Measurements from ENCODE around the gene IL17RC.
A peak's percentile ranks its signal among the peaks of the same experiment; 100 is the strongest.

The IL17RC gene

DNA sequence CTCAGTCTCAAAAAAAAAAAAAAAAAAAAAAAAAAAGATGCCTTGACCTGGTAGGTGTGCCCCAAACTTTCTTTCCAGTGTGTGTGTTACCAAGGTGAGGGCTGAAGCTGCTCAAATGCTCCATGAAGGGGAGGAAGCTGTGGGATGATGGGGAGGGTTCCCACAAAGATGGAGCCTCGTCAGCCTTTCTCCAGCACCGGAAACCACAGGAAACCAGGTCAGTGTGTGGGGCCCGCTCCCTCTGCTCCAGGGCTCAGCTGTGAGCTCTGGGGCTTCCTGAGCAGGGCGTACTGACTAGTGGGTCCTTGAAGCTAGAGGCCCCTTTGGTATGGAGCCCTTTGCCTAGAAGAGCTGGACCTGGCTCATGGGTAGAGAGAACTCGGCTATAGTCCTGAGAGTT, 14.9 kb upstream of the IL17RC start:
- DNase-seq: peak; percentile 41
- CTCF ChIA-PET: interaction anchor here (0.7 to 2.0 kb wide), 6 partner anchors 11 to 178 kb away, joined by 3 to 9 read pairs (median 4); partner anchors contain the start of genes IL17RC and JAGN1
- Mint-ChIP-seq H3K36me3 (peaks cover 1% of the 10 kb centered on the region), H3K9me3 (no peaks in the 10 kb centered on the region), H3K27me3 (peaks cover 9% of the 10 kb centered on the region), H3K4me1 (peaks cover 30% of the 10 kb centered on the region), H3K4me3 (no peak overlapping the region), H3K27ac (peak overlapping the region; percentile 19)

GRCh38 chr3:9902372-9903237, 14.3 kb upstream of the IL17RC start, which contains the start of gene IL17RE:
TSS of gene IL17RE (plus strand) at chr3:9902848. CDS start at chr3:9902933, 85 bp downstream.
- Mint-ChIP-seq H3K9me3 (no peaks in the 10 kb centered on the region), H3K27me3 (peaks cover 9% of the 10 kb centered on the region), H3K4me1 (peaks cover 30% of the 10 kb centered on the region), H3K36me3 (peaks cover 1% of the 10 kb centered on the region), H3K4me3 (no peak within 1 kb of the TSS), H3K27ac (peak within 1 kb of the TSS; percentile 19)
- CTCF ChIA-PET: interaction anchor here (0.7 to 2.0 kb wide), 8 partner anchors 11 to 432 kb away, joined by 3 to 9 read pairs (median 4); partner anchors contain the start of genes IL17RC and JAGN1
- DNase-seq: no peak

GRCh38 chr3:9903238-9903624, 13.7 kb upstream of the IL17RC start:
- peaks cover 9% of the 10 kb centered on the region for H3K27me3 Mint-ChIP-seq
- no peak for DNase-seq
- peaks cover 30% of the 10 kb centered on the region for H3K4me1 Mint-ChIP-seq
- no peak overlapping the region for H3K4me3 Mint-ChIP-seq
- CTCF ChIA-PET: interaction anchor here (0.9 to 2.0 kb wide), 4 partner anchors 10 to 432 kb away, joined by 3 to 9 read pairs (median 4); partner anchors contain the start of gene IL17RC
- no peak overlapping the region for H3K27ac Mint-ChIP-seq
- no peaks in the 10 kb centered on the region for H3K9me3 Mint-ChIP-seq
- H3K36me3 Mint-ChIP-seq: no peaks in the 10 kb centered on the region

DNA sequence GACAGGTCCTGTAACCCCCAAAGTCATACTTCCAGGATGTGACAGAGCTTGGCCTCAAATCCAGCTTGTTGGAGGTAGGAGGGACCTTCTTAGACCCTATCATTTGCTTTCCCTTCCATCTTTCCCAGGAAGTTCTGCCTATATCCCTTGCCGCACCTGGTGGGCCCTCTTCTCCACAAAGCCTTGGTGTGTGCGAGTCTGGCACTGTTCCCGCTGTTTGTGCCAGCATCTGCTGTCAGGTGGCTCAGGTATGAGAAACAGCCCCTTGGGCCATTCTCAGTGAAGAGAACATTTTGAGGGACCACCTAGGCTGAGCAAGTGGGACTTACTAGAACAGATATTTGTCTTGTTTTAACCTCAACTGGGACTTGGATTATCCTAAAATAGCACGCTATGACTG, 13.0 kb upstream of the IL17RC start:
- no peaks in the 10 kb centered on the region for H3K9me3 Mint-ChIP-seq
- H3K27ac Mint-ChIP-seq: no peak overlapping the region
- DNase-seq: no peak
- no peaks in the 10 kb centered on the region for H3K36me3 Mint-ChIP-seq
- H3K27me3 Mint-ChIP-seq: peaks cover 9% of the 10 kb centered on the region
- H3K4me3 Mint-ChIP-seq: no peak overlapping the region
- H3K4me1 Mint-ChIP-seq: peaks cover 30% of the 10 kb centered on the region
- CTCF ChIA-PET: no interaction called here

DNA sequence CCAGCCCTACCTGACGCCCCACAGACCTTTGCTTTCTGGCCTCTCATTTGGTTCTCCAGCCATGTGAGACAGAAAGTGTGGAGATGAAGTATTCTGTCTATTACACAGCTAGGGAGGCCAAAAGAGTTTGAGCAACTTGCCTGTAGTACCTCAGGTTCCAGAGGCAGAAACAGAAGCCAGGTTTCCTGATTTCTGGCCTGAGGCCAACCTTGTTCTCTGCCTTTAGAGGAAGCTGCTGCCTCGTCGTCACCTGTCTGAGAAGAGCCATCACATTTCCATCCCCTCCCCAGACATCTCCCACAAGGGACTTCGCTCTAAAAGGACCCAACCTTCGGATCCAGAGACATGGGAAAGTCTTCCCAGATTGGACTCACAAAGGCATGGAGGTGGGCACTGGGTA, 10.4 kb upstream of the IL17RC start:
- H3K36me3 Mint-ChIP-seq: no peaks in the 10 kb centered on the region
- DNase-seq: no peak
- CTCF ChIA-PET: no interaction called here
- peaks cover 26% of the 10 kb centered on the region for H3K4me1 Mint-ChIP-seq
- H3K27me3 Mint-ChIP-seq: peaks cover 14% of the 10 kb centered on the region
- no peaks in the 10 kb centered on the region for H3K9me3 Mint-ChIP-seq
- no peak overlapping the region for H3K4me3 Mint-ChIP-seq
- no peak overlapping the region for H3K27ac Mint-ChIP-seq

DNA sequence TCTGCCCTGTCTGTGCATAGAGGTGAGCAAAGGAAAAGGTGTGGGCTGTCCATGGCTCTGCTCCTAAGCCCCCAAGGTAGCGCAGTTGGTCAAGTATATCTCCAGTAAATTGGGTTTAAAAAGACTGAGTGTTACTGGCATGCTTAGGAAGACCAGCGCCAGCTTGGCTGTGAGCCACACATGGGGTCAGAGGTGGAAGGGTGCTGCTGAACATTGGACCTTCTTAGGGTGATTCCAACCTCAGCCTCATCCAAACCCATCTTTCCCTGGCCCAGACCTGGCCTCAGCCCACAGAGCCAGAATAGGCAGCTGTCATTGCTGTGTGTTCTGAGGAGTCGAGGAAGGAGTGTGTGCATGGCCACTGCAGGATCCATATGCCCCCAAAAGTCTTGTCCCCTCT, 8.6 kb upstream of the IL17RC start:
- Mint-ChIP-seq H3K9me3 (no peaks in the 10 kb centered on the region), H3K4me1 (peaks cover 8% of the 10 kb centered on the region), H3K27ac (no peak overlapping the region), H3K4me3 (no peak overlapping the region), H3K27me3 (peaks cover 17% of the 10 kb centered on the region), H3K36me3 (no peaks in the 10 kb centered on the region)
- no peak for DNase-seq
- CTCF ChIA-PET: interaction anchor here (0.9 kb wide), 1 partner anchor 81 kb away, joined by 3 read pairs; no protein-coding TSS in a partner anchor

DNA sequence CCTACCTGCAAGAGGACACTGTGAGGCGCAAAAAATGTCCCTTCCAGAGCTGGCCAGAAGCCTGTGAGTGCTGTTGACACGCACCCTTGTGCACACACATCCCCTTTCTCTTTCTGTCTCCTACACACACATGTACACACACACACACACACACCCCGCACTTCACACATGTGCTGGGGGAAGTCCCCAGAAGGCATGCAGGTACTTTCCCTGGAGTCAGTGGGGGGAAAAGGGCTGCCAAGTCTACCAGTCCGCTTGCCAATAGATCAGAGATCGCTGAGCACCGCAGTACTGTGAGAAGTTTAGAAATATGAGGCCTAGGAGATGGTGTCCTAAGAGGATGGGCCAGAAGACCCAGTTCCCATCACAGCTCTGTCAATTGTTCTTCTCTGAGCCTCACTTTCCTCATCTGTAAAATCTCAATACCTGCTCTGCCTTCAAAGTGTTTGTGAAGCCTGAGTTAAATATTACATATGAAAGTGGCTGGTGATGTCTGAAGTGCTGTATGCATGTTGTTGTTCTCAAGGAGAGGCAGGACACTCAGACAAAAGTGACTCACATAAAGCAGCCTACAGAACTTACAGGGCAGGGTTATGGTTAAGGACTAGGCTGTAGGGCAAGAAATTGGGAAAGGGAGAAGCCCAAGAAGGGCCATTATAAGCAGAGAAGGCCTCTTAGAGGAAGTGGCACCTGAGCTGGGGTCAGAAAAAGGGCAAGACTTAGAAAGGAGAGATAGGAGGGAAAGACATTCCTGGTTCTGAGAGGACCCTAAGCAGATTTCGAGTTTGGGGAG, 7.5 kb upstream of the IL17RC start:
- H3K4me3 Mint-ChIP-seq: no peak overlapping the region
- peaks cover 28% of the 10 kb centered on the region for H3K27me3 Mint-ChIP-seq
- no peaks in the 10 kb centered on the region for H3K4me1 Mint-ChIP-seq
- no peaks in the 10 kb centered on the region for H3K36me3 Mint-ChIP-seq
- no peak for DNase-seq
- no peak overlapping the region for H3K27ac Mint-ChIP-seq
- CTCF ChIA-PET: no interaction called here
- no peaks in the 10 kb centered on the region for H3K9me3 Mint-ChIP-seq

DNA sequence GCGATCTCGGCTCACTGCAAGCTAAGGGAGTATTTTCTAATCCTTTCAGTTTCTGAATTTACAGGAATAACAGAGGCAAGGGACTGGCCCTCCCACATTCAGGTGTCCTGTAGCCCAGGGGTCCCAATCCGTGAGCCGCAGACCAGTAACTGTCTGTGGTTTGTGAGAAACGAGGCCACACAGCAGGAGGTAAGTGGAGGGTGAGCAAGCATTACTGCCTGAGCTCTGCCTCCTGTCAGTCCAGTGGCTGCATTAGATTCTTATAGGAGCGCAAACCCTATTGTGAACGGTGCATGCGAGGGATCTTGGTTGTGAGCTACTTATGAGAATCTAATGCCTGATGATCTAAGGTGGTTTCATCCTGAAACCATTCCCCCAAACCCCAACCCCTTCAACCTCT, 5.0 kb upstream of the IL17RC start:
- CTCF ChIA-PET: no interaction called here
- no peak overlapping the region for H3K4me3 Mint-ChIP-seq
- H3K27me3 Mint-ChIP-seq: peaks cover 39% of the 10 kb centered on the region
- H3K9me3 Mint-ChIP-seq: no peaks in the 10 kb centered on the region
- no peak for DNase-seq
- peaks cover 16% of the 10 kb centered on the region for H3K4me1 Mint-ChIP-seq
- H3K27ac Mint-ChIP-seq: no peak overlapping the region
- no peaks in the 10 kb centered on the region for H3K36me3 Mint-ChIP-seq

GRCh38 chr3:9912294-9912935, 4.5 kb upstream of the IL17RC start:
- CTCF ChIA-PET: interaction anchor here (2.2 kb wide), 1 partner anchor 19 kb away, joined by 15 read pairs; no protein-coding TSS in a partner anchor
- DNase-seq: no peak
- no peak overlapping the region for H3K27ac Mint-ChIP-seq

GRCh38 chr3:9913601-9914000, 3.3 kb upstream of the IL17RC start:
- Mint-ChIP-seq H3K27me3 (peaks cover 50% of the 10 kb centered on the region), H3K9me3 (no peaks in the 10 kb centered on the region), H3K27ac (no peak overlapping the region), H3K4me1 (peaks cover 16% of the 10 kb centered on the region), H3K36me3 (no peaks in the 10 kb centered on the region), H3K4me3 (no peak overlapping the region)
- CTCF ChIA-PET: interaction anchor here (0.7 to 2.2 kb wide), 3 partner anchors 10 to 69 kb away, joined by 3 to 15 read pairs (median 4); partner anchors contain the start of gene RPUSD3
- no peak for DNase-seq

More at GRCh38 chr3:9912294-9912935, 4.5 kb upstream of the IL17RC start:
- H3K4me3 Mint-ChIP-seq: no peak overlapping the region
- no peaks in the 10 kb centered on the region for H3K36me3 Mint-ChIP-seq
- H3K27me3 Mint-ChIP-seq: peaks cover 45% of the 10 kb centered on the region
- H3K4me1 Mint-ChIP-seq: peaks cover 16% of the 10 kb centered on the region
- no peaks in the 10 kb centered on the region for H3K9me3 Mint-ChIP-seq

- CTCF ChIA-PET: interaction anchor here (0.7 to 2.2 kb wide), 3 partner anchors 11 to 70 kb away, joined by 3 to 15 read pairs (median 4); partner anchors contain the start of gene RPUSD3
- Mint-ChIP-seq H3K4me3 (no peak overlapping the region), H3K27ac (no peak overlapping the region), H3K36me3 (no peaks in the 10 kb centered on the region), H3K4me1 (peaks cover 16% of the 10 kb centered on the region), H3K9me3 (no peaks in the 10 kb centered on the region), H3K27me3 (peaks cover 50% of the 10 kb centered on the region)
- no peak for DNase-seq
These were observed 2.9 kb upstream of the IL17RC start for GRCh38 chr3:9914011-9914410.

DNA sequence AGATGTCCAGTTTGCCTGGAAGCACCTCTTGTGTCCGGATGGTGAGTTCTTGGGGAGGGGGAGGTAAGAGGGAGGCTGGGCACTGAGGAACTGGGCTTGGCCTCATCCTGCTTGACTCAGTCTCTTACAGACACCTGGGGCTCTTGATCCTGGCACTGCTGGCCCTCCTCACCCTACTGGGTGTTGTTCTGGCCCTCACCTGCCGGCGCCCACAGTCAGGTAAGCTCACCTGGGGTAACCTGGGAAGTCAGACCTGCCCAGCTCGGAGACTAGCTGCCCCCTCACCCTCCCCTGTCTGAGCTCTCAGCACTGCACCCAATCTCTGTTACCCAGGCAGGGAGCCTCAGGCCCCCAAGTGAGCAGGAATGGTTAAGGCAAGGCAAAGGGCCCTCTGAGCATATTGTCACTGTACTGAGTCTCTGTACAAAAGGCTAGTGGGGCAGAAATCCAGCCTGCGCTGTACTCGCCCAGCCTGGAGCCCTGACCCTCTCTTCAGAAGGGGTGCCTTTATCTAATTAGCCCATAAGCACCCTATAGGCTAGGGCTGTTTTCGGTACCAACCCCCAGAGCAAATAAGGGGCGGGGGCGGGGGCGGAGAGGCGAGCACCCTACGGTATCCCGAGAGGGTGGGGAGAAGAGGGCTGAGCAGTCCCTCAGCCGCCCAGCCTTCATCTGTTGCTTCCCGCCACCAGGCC, 2.2 kb upstream of the IL17RC start:
- H3K4me3 Mint-ChIP-seq: peak overlapping the region; percentile 68
- H3K4me1 Mint-ChIP-seq: peaks cover 16% of the 10 kb centered on the region
- no peak for DNase-seq
- no peaks in the 10 kb centered on the region for H3K36me3 Mint-ChIP-seq
- H3K27me3 Mint-ChIP-seq: peaks cover 51% of the 10 kb centered on the region
- CTCF ChIA-PET: interaction anchor here (0.7 to 2.6 kb wide), 4 partner anchors 11 to 70 kb away, joined by 3 to 18 read pairs (median 10); partner anchors contain the start of gene RPUSD3
- H3K27ac Mint-ChIP-seq: no peak overlapping the region
- no peaks in the 10 kb centered on the region for H3K9me3 Mint-ChIP-seq

Data from activated naive CD4-positive, alpha-beta T cell treated with anti-CD3 and anti-CD28 coated beads, Interleukin-2, amount 10 ng/mL, durations not matched to agents 7 days and 5 days (primary cell).